Activated CD4-positive, alpha-beta T cell treated with anti-CD3 and anti-CD28 coated beads for 36 hours (primary cell): ENCODE results near the gene DDX6. TPM values are rescaled to one million over a fixed set of nuclear protein-coding genes. Genes with fewer than 3 reads are reported as not detected.
A peak's percentile ranks its signal among the peaks of the same experiment; 100 is the strongest.
"Not testable (repeated sequence)": the region's sequence is repeated elsewhere in the genome, so short reads cannot be mapped to it uniquely, and the experiment has no call there.

ENCODE experiments used
- ATAC-seq: fragments of 200-7000 bp; cut with Tn5 transposase; one replicate; pipeline ENCODE4 v1.10.0; 2021; ENCODE audit warnings: mild to moderate bottlenecking, moderate library complexity
- CTCF ChIA-PET: fragments of 350-600 bp; sonication (Branson Sonifier 250); formaldehyde crosslinking; loops from one replicate; lab custom pipeline; 2021; ENCODE audit warnings: antibody characterized with exemption; lab: Charles Lee
- POLR2A ChIA-PET: fragments of 350-600 bp; sonication (Branson Sonifier 250); formaldehyde crosslinking; loops from one replicate; lab custom pipeline; 2021; ENCODE audit warnings: antibody characterized with exemption, inconsistent platforms; lab: Charles Lee
- DNase-seq: peaks from one replicate; pipeline ENCODE4 v3.0.0-alpha.2; 2020
- H3K27ac Mint-ChIP-seq: one replicate; pipeline ENCODE4 v1.8.0; 2021; ENCODE audit warnings: mixed read lengths
- H3K27me3 Mint-ChIP-seq: one replicate; pipeline ENCODE4 v1.8.0; 2021; ENCODE audit warnings: mixed read lengths
- H3K36me3 Mint-ChIP-seq: one replicate; pipeline ENCODE4 v1.8.0; 2021; ENCODE audit warnings: low read depth, mixed read lengths
- H3K4me1 Mint-ChIP-seq: one replicate; pipeline ENCODE4 v1.8.0; 2021; ENCODE audit warnings: mixed read lengths
- H3K4me3 Mint-ChIP-seq: one replicate; pipeline ENCODE4 v1.8.0; 2021; ENCODE audit warnings: mild to moderate bottlenecking, moderate library complexity, mixed read lengths
- H3K9me3 Mint-ChIP-seq: one replicate; pipeline ENCODE4 v1.8.0; 2021; ENCODE audit warnings: low read depth, mixed read lengths
- intact Hi-C, 2 experiments: fragments of 100-400 bp; cut with DNase I in 1 of 2; cut with micrococcal nuclease in 1 of 2; formaldehyde crosslinking; loops; one replicate each; pipeline versions ENCODE4 v1.14.2 to v1.15.1; 2022 to 2024; cut with DNase I, micrococcal nuclease
- total RNA-seq, 2 experiments: library from RNA; stranded (reverse); gene quantifications; one replicate each; pipeline ENCODE4 v1.2.3, GENCODE V29; 2021

Gene DDX6
- total RNA-seq, 2 experiments from 2014 or later: 175 to 178 TPM

DNA sequence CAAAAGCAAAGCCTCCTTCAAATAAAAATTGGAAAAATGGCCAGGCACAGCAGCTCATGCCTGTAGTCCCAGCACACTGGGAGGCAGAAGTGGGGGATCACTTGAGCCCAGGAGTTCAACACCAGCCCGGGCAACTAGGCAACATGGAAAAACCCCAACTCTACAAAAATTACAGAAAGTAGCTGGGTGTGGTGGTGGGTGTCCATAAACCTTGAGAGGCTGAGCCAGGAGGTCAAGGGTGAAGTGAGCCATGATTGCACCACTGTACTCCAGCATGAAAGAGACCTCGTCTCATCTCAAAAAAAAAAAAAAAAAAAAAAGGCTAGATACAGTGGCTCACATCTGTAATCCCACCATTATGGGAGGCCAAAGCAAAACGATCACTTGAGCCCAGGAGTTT, 22.3 kb downstream of the DDX6 start:
- no peaks in the 10 kb centered on the region for H3K9me3 Mint-ChIP-seq
- no peak for DNase-seq
- no peaks in the 10 kb centered on the region for H3K27me3 Mint-ChIP-seq
- H3K27ac Mint-ChIP-seq: peak overlapping the region; percentile 49
- CTCF ChIA-PET: interaction anchor here (0.6 to 2.5 kb wide), 6 partner anchors 20 to 278 kb away, joined by 3 to 8 read pairs (median 4); no protein-coding TSS in a partner anchor
- no peak overlapping the region for H3K4me3 Mint-ChIP-seq
- POLR2A ChIA-PET: interaction anchor here (1.1 kb wide), 1 partner anchor 17 kb away, joined by 4 read pairs; no protein-coding TSS in a partner anchor
- H3K4me1 Mint-ChIP-seq: peaks cover 51% of the 10 kb centered on the region
- peaks cover 68% of the 10 kb centered on the region for H3K36me3 Mint-ChIP-seq
- intact Hi-C loops: no loop called here
- no peak for ATAC-seq

DNA sequence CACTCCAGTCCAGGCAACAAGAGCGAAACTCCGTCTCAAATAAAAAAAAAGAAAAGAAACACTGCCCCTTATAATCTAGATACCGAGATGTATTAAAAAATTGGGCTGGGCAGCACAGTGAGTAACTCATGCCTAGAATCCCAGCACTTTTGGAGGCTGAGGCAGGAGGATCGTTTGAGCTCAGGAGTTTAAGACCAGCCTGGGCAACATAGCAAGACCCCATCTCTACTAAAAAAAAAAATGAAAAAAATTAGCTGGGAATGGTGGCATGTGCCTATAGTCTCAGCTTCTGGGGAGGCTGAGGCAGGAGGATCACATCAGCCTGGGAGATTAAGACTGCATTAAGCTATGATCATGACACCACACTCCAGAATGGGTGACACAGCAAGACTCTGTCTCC, 24.9 kb downstream of the DDX6 start:
- Mint-ChIP-seq H3K27me3 (no peaks in the 10 kb centered on the region), H3K9me3 (no peaks in the 10 kb centered on the region), H3K4me1 (peaks cover 25% of the 10 kb centered on the region), H3K36me3 (peaks cover 65% of the 10 kb centered on the region), H3K27ac (no peak overlapping the region), H3K4me3 (no peak overlapping the region)
- POLR2A ChIA-PET: interaction anchor here (0.6 to 0.7 kb wide), 2 partner anchors 78 to 105 kb away, joined by 3 to 5 read pairs; no protein-coding TSS in a partner anchor
- no peak for ATAC-seq
- intact Hi-C loops: no loop called here
- no peak for DNase-seq
- CTCF ChIA-PET: interaction anchor here (0.6 to 1.9 kb wide), 4 partner anchors 12 to 440 kb away, joined by 3 to 6 read pairs (median 4); partner anchors contain the start of gene CBL

DNA sequence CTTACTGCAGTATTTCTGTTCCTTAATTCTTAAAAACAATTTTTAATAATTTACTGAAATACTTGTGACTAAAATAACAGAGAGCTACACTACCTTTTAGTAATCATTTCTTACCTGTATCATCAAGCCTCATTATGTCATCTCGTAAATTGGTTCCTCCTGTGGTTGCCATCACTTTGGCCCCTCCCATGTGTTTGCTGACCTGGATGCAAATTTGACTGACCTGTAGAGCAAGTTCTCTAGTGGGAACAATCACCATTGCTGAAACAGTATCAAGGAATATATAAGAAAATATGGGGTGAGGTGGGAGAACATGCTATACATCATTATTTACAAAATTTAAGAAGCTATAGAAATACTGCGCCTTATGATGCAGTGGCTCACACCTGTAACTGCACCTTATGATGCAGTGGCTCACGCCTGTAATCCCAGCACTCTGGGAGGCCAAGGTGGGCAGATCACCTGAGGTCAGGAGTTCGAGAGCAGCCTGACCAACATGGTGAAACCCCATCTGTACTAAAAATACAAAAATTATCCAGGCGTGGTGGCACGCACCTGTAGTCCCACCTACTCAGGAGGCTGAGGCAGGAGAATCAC, 25.8 kb downstream of the DDX6 start:
- intact Hi-C loops, DNase-seq, ATAC-seq, POLR2A ChIA-PET, H3K9me3 Mint-ChIP-seq, H3K27ac Mint-ChIP-seq, H3K27me3 Mint-ChIP-seq, H3K4me3 Mint-ChIP-seq: not testable (repeated sequence)
- peaks cover 61% of the 10 kb centered on the region for H3K36me3 Mint-ChIP-seq
- CTCF ChIA-PET: interaction anchor here (1.3 to 1.9 kb wide), 4 partner anchors 13 to 192 kb away, joined by 3 to 6 read pairs (median 4); no protein-coding TSS in a partner anchor
- peaks cover 17% of the 10 kb centered on the region for H3K4me1 Mint-ChIP-seq

DNA sequence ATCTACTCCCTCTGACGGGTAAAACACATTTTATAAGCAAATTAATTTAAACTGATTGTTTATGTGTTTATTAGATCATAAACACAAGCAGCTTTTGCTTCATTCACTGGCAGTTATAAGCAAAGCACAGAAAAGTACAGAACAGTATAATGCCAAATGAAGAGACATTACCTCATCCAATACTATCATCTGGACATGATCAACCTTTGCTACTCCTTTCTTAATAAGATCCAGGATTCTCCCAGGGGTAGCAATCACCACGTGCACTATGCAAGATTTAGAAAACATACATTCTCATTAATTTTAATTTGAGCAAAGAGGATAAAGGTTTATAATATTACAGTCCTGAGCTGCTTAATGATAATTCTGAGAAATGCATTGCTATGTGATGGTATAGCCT, 27.9 kb downstream of the DDX6 start:
- Mint-ChIP-seq H3K4me3 (no peak overlapping the region), H3K9me3 (no peaks in the 10 kb centered on the region), H3K27me3 (no peaks in the 10 kb centered on the region), H3K4me1 (peaks cover 3% of the 10 kb centered on the region), H3K27ac (peak overlapping the region; percentile 14), H3K36me3 (peaks cover 66% of the 10 kb centered on the region)
- ChIA-PET POLR2A (interaction anchor here (0.8 kb wide), 1 partner anchor 22 kb away, joined by 3 read pairs; no protein-coding TSS in a partner anchor), CTCF (interaction anchor here (0.8 to 1.8 kb wide), 3 partner anchors 13 to 103 kb away, joined by 4 read pairs; no protein-coding TSS in a partner anchor)
- intact Hi-C loops: no loop called here
- no peak for ATAC-seq
- DNase-seq: no peak

DNA sequence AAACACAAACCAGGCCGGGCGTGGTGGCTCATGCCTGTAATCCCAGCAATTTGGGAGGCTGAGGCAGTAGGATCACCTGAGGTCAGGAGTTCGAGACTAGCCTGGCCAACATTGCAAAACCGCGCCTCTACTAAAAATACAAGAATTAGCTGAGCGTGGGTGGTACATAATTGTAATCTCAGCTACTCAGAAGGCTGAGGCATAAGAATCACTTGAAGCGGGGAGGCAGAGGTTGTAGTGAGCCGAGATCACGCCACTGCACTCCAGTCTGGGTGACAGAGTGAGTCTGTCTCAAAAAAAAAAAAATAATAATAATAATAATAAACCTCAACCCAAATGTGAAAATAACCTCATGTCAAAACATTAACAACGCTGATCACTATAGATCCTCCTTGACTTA, 29.0 kb downstream of the DDX6 start:
- Mint-ChIP-seq H3K36me3 (peaks cover 66% of the 10 kb centered on the region), H3K27ac (peak overlapping the region; percentile 63)
- ATAC-seq, H3K9me3 Mint-ChIP-seq, intact Hi-C loops, DNase-seq, POLR2A ChIA-PET, H3K27me3 Mint-ChIP-seq, H3K4me3 Mint-ChIP-seq, H3K4me1 Mint-ChIP-seq: not testable (repeated sequence)
- CTCF ChIA-PET: interaction anchor here (1.8 kb wide), 1 partner anchor 12 kb away, joined by 4 read pairs; no protein-coding TSS in a partner anchor

DNA sequence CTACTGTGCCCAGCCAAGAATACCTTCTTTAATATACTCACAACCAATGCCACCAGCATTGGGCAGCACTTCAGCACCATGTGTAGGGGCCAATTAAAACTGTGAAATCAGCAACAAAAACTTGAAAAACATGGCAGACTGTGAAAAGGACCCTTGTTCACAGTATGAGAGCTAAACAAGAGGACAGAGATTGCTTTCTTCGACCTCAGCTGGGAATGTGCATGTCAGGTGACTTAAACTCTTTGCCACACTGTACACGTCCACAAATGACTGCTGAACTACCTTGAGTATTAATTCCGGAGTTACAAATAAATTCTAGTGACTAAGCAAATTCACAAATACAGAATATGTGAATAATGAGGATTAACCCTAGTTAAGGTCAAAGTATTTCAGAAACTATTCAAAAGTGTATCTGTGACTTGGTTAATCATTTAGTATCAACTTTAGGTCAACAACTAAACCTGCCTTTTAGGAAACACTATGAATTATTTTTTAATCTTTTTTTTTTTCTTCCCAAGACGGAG, 33.0 kb downstream of the DDX6 start:
- H3K9me3 Mint-ChIP-seq: no peaks in the 10 kb centered on the region
- no peak for ATAC-seq
- ChIA-PET CTCF (interaction anchor here (1.1 to 1.3 kb wide), 2 partner anchors 9 to 68 kb away, joined by 3 to 6 read pairs; no protein-coding TSS in a partner anchor), POLR2A (no interaction called here)
- no peaks in the 10 kb centered on the region for H3K27me3 Mint-ChIP-seq
- intact Hi-C loops: no loop called here
- H3K27ac Mint-ChIP-seq: no peak overlapping the region
- H3K4me1 Mint-ChIP-seq: no peaks in the 10 kb centered on the region
- no peak for DNase-seq
- no peak overlapping the region for H3K4me3 Mint-ChIP-seq
- H3K36me3 Mint-ChIP-seq: peaks cover 65% of the 10 kb centered on the region

DNA sequence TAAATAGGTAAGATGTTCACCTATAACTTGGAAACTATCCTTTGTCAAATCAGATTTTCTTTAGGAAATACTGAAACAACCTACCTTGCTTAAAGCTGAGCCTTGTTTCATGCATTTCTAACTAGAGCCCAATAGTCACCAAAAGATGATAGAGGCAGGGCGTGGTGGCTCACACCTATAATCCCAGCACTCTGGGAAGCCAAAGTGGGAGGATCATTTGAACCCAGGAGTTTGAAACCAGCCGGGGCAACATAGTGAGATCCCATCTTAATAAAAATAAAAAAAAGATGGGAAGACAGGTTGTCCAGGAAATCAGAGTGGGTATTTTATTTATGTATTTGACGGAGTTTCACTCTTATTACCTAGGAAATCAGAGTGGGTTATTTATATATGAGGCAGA, 38.3 kb downstream of the DDX6 start:
- no peak overlapping the region for H3K4me3 Mint-ChIP-seq
- DNase-seq (no peak), ATAC-seq (no peak)
- CTCF ChIA-PET: no interaction called here
- H3K36me3 Mint-ChIP-seq: peaks cover 54% of the 10 kb centered on the region
- POLR2A ChIA-PET: no interaction called here
- peaks cover 7% of the 10 kb centered on the region for H3K4me1 Mint-ChIP-seq
- intact Hi-C loops: no loop called here
- no peaks in the 10 kb centered on the region for H3K27me3 Mint-ChIP-seq
- H3K27ac Mint-ChIP-seq: no peak overlapping the region
- no peaks in the 10 kb centered on the region for H3K9me3 Mint-ChIP-seq

DNA sequence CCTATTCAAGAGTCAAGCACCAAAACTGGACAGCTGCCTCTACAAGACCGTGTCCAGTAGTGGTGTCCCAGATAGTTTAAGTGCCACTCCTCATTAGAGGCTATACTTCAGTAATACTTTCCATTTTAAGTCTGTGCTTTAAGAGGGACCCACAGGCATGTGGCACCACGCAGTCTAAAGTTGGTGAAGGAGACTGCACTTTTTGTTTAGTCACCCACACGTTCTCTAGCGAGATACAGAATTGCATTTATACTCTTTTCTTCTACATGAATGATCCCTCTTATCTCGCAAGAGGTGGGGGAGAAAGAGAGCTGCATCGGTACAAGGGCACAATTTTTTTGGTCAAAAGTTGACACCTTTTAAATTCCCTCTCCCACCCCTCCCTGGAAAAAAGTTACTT, 41.5 kb downstream of the DDX6 start:
- Mint-ChIP-seq H3K4me3 (no peak overlapping the region), H3K4me1 (peaks cover 7% of the 10 kb centered on the region), H3K9me3 (no peaks in the 10 kb centered on the region), H3K27ac (no peak overlapping the region), H3K27me3 (no peaks in the 10 kb centered on the region), H3K36me3 (peaks cover 39% of the 10 kb centered on the region)
- intact Hi-C loops: loop anchor here (5.0 kb wide), 1 partner anchor 57 kb away; no protein-coding TSS in a partner anchor
- POLR2A ChIA-PET: no interaction called here
- DNase-seq: no peak
- CTCF ChIA-PET: interaction anchor here (1.6 kb wide), 1 partner anchor 13 kb away, joined by 4 read pairs; no protein-coding TSS in a partner anchor
- no peak for ATAC-seq

DNA sequence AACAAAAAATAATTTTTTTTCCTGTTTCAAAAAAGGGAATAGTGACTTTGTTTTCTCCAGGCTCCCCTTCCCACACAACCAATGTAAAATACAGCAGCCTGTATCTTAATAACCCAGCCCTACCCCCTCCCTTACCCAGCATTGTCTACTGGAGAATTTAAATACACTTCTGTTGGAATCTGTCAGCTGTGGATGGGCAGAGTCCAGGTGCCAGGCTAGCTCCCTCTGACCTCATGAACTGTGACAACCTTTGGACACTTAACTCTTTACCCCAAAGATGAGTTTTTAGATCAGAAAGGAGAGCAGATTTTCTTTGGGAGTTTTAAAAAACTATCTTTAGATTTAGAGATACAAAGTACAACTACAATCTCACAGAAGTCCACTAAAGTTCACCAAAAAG, 42.9 kb downstream of the DDX6 start:
- POLR2A ChIA-PET: interaction anchor here (0.8 kb wide), 1 partner anchor 44 kb away, joined by 3 read pairs; no protein-coding TSS in a partner anchor
- H3K27ac Mint-ChIP-seq: no peak overlapping the region
- intact Hi-C loops: loop anchor here (5.0 kb wide), 1 partner anchor 56 kb away; no protein-coding TSS in a partner anchor

DNA sequence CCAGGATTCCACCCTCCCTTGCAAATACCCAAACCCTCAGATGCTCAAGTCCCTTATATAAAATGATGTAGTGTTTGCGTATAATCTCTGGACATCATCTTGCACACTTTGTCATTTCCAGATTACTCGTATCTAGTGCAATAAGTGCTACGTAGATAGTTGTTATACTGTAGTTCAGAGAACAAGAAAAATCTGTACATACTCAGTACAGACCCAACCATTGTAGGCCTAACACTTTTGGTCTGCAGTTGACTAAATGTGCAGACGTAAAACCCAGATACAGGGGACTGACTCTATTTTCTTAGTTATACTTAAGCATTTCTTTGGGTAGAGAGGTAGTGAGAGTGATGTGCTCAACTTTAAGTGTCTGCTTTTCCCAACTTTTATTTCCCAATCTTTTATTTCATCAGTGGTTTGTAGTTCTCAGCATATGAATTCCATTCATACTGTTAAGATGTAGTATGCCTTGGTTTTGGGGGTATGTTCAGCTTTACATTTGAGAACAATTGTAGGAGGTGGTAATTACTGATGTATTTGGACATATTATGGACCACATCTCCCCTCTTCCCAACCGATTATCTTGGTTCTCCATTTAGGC, 43.9 kb downstream of the DDX6 start:
- intact Hi-C loops: loop anchor here (5.0 kb wide), 1 partner anchor 55 kb away; no protein-coding TSS in a partner anchor
- peaks cover 7% of the 10 kb centered on the region for H3K4me1 Mint-ChIP-seq
- H3K4me3 Mint-ChIP-seq: no peak overlapping the region
- H3K9me3 Mint-ChIP-seq: no peaks in the 10 kb centered on the region
- H3K27ac Mint-ChIP-seq: no peak overlapping the region
- ChIA-PET CTCF (interaction anchor here (0.6 to 1.6 kb wide), 3 partner anchors 57 to 156 kb away, joined by 3 to 6 read pairs (median 4); no protein-coding TSS in a partner anchor), POLR2A (interaction anchor here (0.8 kb wide), 1 partner anchor 45 kb away, joined by 3 read pairs; no protein-coding TSS in a partner anchor)
- H3K27me3 Mint-ChIP-seq: no peaks in the 10 kb centered on the region
- DNase-seq (no peak), ATAC-seq (peak; percentile 40)
- peaks cover 24% of the 10 kb centered on the region for H3K36me3 Mint-ChIP-seq

More for the DNA sequence above, 42.9 kb downstream of the DDX6 start:
- ATAC-seq: no peak
- H3K36me3 Mint-ChIP-seq: peaks cover 29% of the 10 kb centered on the region
- CTCF ChIA-PET: interaction anchor here (1.0 kb wide), 1 partner anchor 59 kb away, joined by 4 read pairs; no protein-coding TSS in a partner anchor
- DNase-seq: no peak
- H3K4me1 Mint-ChIP-seq: peaks cover 7% of the 10 kb centered on the region
- no peaks in the 10 kb centered on the region for H3K9me3 Mint-ChIP-seq
- no peaks in the 10 kb centered on the region for H3K27me3 Mint-ChIP-seq
- H3K4me3 Mint-ChIP-seq: no peak overlapping the region

DNA sequence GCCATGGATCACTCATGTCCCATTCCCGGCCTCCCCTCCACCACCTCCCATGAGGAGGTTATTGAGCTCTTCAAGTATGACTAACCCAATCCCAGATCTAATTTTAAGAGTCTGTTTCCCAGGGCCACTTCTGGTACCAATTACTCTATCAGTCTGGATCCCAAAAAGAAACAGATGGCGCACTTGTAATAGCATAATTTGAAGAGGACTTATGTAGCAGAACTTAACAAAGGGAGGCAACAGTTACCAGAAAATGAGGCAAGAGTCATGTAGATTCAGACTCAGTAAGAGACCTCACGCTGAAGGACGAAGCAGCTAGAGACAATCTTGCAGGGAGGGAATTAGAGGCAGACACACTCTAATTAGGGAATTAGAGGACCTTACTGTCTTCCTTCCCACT, 46.9 kb downstream of the DDX6 start:
- intact Hi-C loops: no loop called here
- DNase-seq (no peak), ATAC-seq (no peak)
- H3K27me3 Mint-ChIP-seq: no peaks in the 10 kb centered on the region
- ChIA-PET POLR2A (no interaction called here), CTCF (interaction anchor here (0.6 kb wide), 1 partner anchor 326 kb away, joined by 4 read pairs; no protein-coding TSS in a partner anchor)
- no peaks in the 10 kb centered on the region for H3K9me3 Mint-ChIP-seq
- H3K36me3 Mint-ChIP-seq: peaks cover 3% of the 10 kb centered on the region
- no peaks in the 10 kb centered on the region for H3K4me1 Mint-ChIP-seq
- H3K4me3 Mint-ChIP-seq: no peak overlapping the region
- H3K27ac Mint-ChIP-seq: no peak overlapping the region
